Glutamatergic neuron (in vitro differentiated cells): ENCODE data around the gene KLLN. TPM values are rescaled to one million over a fixed set of nuclear protein-coding genes. Genes with fewer than 3 reads are reported as not detected.
A peak's percentile ranks its signal among the peaks of the same experiment; 100 is the strongest.
"Not testable (repeated sequence)": the region's sequence is repeated elsewhere in the genome, so short reads cannot be mapped to it uniquely, and the experiment has no call there.

ENCODE experiments used
- DNase-seq: peaks from one replicate; pipeline ENCODE4 v3.0.0; 2022
- H3K27ac Mint-ChIP-seq: one replicate; pipeline ENCODE4 v1.8.0; 2020; ENCODE audit warnings: mild to moderate bottlenecking, mixed read lengths, inconsistent platforms; ENCODE audit not compliant: unreplicated experiment
- H3K27me3 Mint-ChIP-seq: one replicate; pipeline ENCODE4 v1.8.0; 2020; ENCODE audit warnings: mild to moderate bottlenecking, moderate library complexity, mixed read lengths, inconsistent platforms; ENCODE audit not compliant: unreplicated experiment
- H3K36me3 Mint-ChIP-seq: one replicate; pipeline ENCODE4 v1.8.0; 2020; ENCODE audit warnings: mild to moderate bottlenecking, mixed read lengths, inconsistent platforms; ENCODE audit not compliant: unreplicated experiment
- H3K4me1 Mint-ChIP-seq: one replicate; pipeline ENCODE4 v1.8.0; 2020; ENCODE audit warnings: mild to moderate bottlenecking, low read depth, mixed read lengths, inconsistent platforms; ENCODE audit not compliant: unreplicated experiment
- H3K4me3 Mint-ChIP-seq: one replicate; pipeline ENCODE4 v1.8.0; 2020; ENCODE audit warnings: mild to moderate bottlenecking, mixed read lengths, inconsistent platforms; ENCODE audit not compliant: unreplicated experiment
- H3K9me3 Mint-ChIP-seq: one replicate; pipeline ENCODE4 v1.8.0; 2020; ENCODE audit warnings: mild to moderate bottlenecking, moderate library complexity, mixed read lengths, inconsistent platforms; ENCODE audit not compliant: unreplicated experiment
- CTCF ChIP-seq: fragments of 200-600 bp; sonication (generic); IDR thresholded peaks from one replicate; pipeline ENCODE4 v1.5.0; 2021; ENCODE audit not compliant: partially characterized antibody, unreplicated experiment
- long read RNA-seq: library from polyadenylated mRNA; unstranded; transcript quantifications from one replicate; pipeline ENCODE4 v2.0.0, GENCODE V29; 2020; ENCODE audit not compliant: unreplicated experiment
- total RNA-seq: library from RNA; stranded (reverse); fragmentation: NEBNext Ultra II Directional; extraction: Animal tissue kit (Norgen Biotek cat#: 25700); gene quantifications from one replicate; pipeline ENCODE4 v1.2.1, GENCODE V29; 2021; ENCODE audit not compliant: unreplicated experiment

Gene KLLN, protein sequence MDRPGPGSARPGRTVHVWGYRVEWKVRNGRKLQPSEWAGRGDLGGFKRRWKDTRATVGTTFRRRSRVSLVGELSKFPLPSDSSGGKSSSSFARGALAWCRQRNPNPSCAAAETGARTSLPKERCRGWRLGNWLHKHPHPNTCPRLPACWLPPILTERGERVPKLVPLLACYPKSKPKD
- total RNA-seq = 0.27 TPM
- long read RNA-seq = 0 reads

- Mint-ChIP-seq H3K27me3 (peaks cover 13% of the 10 kb centered on the region), H3K9me3 (peaks cover 23% of the 10 kb centered on the region), H3K4me3 (peak within 1 kb of the TSS; percentile 100), H3K36me3 (peaks cover 5% of the 10 kb centered on the region), H3K4me1 (peaks cover 15% of the 10 kb centered on the region), H3K27ac (peak within 1 kb of the TSS; percentile 98)
- no peak for TF ChIP-seq CTCF
- peak; percentile 94 for DNase-seq
Observed at GRCh38 chr10:87863053-87863943, at the start of gene KLLN, which contains the start of gene PTEN. KLLN (minus strand) TSS chr10:87863533; CDS start chr10:87862487, 1,046 bp downstream. PTEN (plus strand) TSS chr10:87863625; CDS start chr10:87864470, 845 bp downstream.

DNA sequence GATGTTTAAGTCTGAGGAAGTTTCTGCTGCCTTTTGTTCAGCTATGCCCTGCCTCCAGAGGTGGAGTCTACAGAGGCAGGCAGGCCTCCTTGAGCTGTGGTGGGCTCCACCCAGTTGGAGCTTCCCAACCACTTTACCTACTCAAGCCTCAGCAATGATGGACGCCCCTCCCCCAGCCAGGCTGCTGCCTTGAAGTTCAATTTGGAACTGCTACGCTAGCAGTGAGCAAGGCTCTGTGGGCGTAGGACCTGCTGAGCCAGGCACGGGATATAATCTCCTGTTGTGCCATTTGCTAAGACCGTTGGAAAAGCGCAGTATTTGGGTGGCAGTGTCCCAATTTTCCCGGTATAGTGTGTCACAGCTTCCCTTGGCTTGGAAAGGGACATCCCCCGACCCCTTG lies 40.1 kb upstream of the KLLN start:
- not testable (repeated sequence) for H3K27me3 Mint-ChIP-seq
- peaks cover 12% of the 10 kb centered on the region for H3K9me3 Mint-ChIP-seq

DNA sequence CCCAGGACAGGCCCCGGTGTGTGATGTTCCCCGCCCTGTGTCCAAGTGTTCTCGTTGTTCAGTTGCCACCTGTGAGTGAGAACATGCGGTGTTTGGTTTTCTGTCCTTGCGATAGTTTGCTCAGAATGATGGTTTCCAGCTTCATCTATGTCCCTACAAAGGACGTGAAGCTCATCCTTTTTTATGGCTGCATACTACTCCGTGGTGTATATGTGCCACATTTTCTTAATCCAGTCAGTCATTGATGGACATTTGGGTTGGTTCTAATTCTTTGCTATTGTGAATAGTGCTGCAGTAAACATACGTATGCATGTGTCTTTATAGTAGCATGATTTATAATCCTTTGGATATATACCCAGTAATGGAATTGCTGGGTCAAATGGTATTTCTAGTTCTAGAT lies 34.6 kb upstream of the KLLN start:
- not testable (repeated sequence) for H3K27ac Mint-ChIP-seq, H3K4me3 Mint-ChIP-seq, H3K27me3 Mint-ChIP-seq, H3K4me1 Mint-ChIP-seq, H3K9me3 Mint-ChIP-seq, DNase-seq
- peaks cover 14% of the 10 kb centered on the region for H3K36me3 Mint-ChIP-seq

More for the DNA sequence above, 40.1 kb upstream of the KLLN start:
- not testable (repeated sequence) for H3K27ac Mint-ChIP-seq, DNase-seq, H3K4me3 Mint-ChIP-seq, H3K4me1 Mint-ChIP-seq
- H3K36me3 Mint-ChIP-seq = peaks cover 21% of the 10 kb centered on the region

- no peak for DNase-seq
- no peak overlapping the region for H3K27ac Mint-ChIP-seq
- no peaks in the 10 kb centered on the region for H3K27me3 Mint-ChIP-seq
- peaks cover 6% of the 10 kb centered on the region for H3K9me3 Mint-ChIP-seq
- H3K36me3 Mint-ChIP-seq = peaks cover 4% of the 10 kb centered on the region
- no peak for TF ChIP-seq CTCF
- H3K4me1 Mint-ChIP-seq = no peaks in the 10 kb centered on the region
- no peak overlapping the region for H3K4me3 Mint-ChIP-seq
Observed at GRCh38 chr10:87896216-87896615, 32.9 kb upstream of the KLLN start.

- TF ChIP-seq CTCF = no peak
- Mint-ChIP-seq H3K4me1 (no peaks in the 10 kb centered on the region), H3K27ac (no peak overlapping the region), H3K36me3 (peaks cover 4% of the 10 kb centered on the region), H3K27me3 (no peaks in the 10 kb centered on the region), H3K9me3 (peaks cover 6% of the 10 kb centered on the region), H3K4me3 (no peak overlapping the region)
- no peak for DNase-seq
Observed at GRCh38 chr10:87895430-87895829, 32.1 kb upstream of the KLLN start.
